Fibroblast of lung (primary cell): ENCODE data around the gene ZXDC. TPM values are rescaled to one million over a fixed set of nuclear protein-coding genes. Genes with fewer than 3 reads are reported as not detected.

Source experiments
- DNase-seq, 2 donors: peaks; one replicate each; pipeline versions ENCODE4 v3.0.0 to v3.0.0-alpha.2; 2010; ENCODE audit warnings: low read depth in 2 of 2
- H2AFZ ChIP-seq: 2 replicates; pipeline ENCODE4 v1.5.1; 2012; ENCODE audit warnings: low read length, control low read depth, inconsistent platforms
- H3K27ac ChIP-seq: 2 replicates; pipeline ENCODE4 v1.5.1; 2011; ENCODE audit warnings: low read length, control low read depth; ENCODE audit not compliant: insufficient read depth
- H3K27me3 ChIP-seq: 2 replicates; pipeline ENCODE4 v1.5.1; 2011; ENCODE audit warnings: mild to moderate bottlenecking, low read length; ENCODE audit not compliant: control insufficient read depth, insufficient read depth
- H3K36me3 ChIP-seq: 2 replicates; pipeline ENCODE4 v1.5.1; 2011; ENCODE audit warnings: low read length; ENCODE audit not compliant: control insufficient read depth, insufficient read depth
- H3K4me1 ChIP-seq: 2 replicates; pipeline ENCODE4 v1.5.1; 2011; ENCODE audit warnings: low read length; ENCODE audit not compliant: control insufficient read depth, insufficient read depth; ENCODE audit errors: extremely low read depth
- H3K4me2 ChIP-seq: 2 replicates; pipeline ENCODE4 v1.5.1; 2011; ENCODE audit warnings: low read length, control low read depth; ENCODE audit not compliant: insufficient read depth; ENCODE audit errors: extremely low read depth
- H3K4me3 ChIP-seq, 4 experiments: fragments of 200-600 bp in 1 of 4; sonication (generic) in 1 of 4; replicated peaks in 1 of 4; 2 replicates each; pipeline ENCODE4 v1.5.1; 2011 to 2016; ENCODE audit warnings: low read length in 4 of 4, low read depth in 3 of 4, mild to moderate bottlenecking in 3 of 4, control low read depth in 2 of 4, inconsistent platforms in 1 of 4, mixed read lengths in 1 of 4; ENCODE audit not compliant: insufficient read depth in 1 of 4; ENCODE audit errors: control extremely low read depth in 1 of 4
- H3K79me2 ChIP-seq: 2 replicates; pipeline ENCODE4 v1.5.1; 2012; ENCODE audit warnings: mild to moderate bottlenecking, low read length, inconsistent platforms; ENCODE audit not compliant: control insufficient read depth, insufficient read depth
- H3K9ac ChIP-seq: 2 replicates; pipeline ENCODE4 v1.5.1; 2011; ENCODE audit warnings: mild to moderate bottlenecking, low read length, control low read depth; ENCODE audit not compliant: insufficient read depth
- H3K9me3 ChIP-seq: 2 replicates; pipeline ENCODE4 v1.5.1; 2012; ENCODE audit warnings: low read depth, low read length; ENCODE audit not compliant: control insufficient read depth, insufficient read depth
- H4K20me1 ChIP-seq: 2 replicates; pipeline ENCODE4 v1.5.1; 2011; ENCODE audit warnings: low read length; ENCODE audit not compliant: control insufficient read depth, insufficient read depth; ENCODE audit errors: extremely low read depth
- EZH2 ChIP-seq: IDR thresholded peaks from 2 replicates; pipeline ENCODE4 v1.5.1; 2012; ENCODE audit warnings: low read length, control low read depth, mild to moderate bottlenecking; ENCODE audit errors: missing control alignments
- polyA plus RNA-seq, 2 donors: library from polyadenylated mRNA; depleted of rRNA in 1 of 2; stranded (reverse) in 1 of 2; unstranded in 1 of 2; fragments of >200 nt; gene quantifications; 2 replicates each; pipeline ENCODE4 v1.2.1, GENCODE V29; 2011 to 2012; ENCODE audit warnings: missing spikeins in 1 of 2
- total RNA-seq: library from RNA; depleted of rRNA; stranded (reverse); fragments of >200 nt; gene quantifications from 2 replicates; pipeline ENCODE4 v1.2.1, GENCODE V29; 2014
- TF ChIP-seq, protein P1 (sequence below), 2 donors: IDR thresholded peaks in 1 of 2; conservative IDR thresholded peaks in 1 of 2; 1 replicate in 1 of 2; 2 replicates in 1 of 2; pipeline ENCODE4 v1.5.1; 2011 to 2012; ENCODE audit warnings: low read length in 2 of 2, control low read depth in 1 of 2, inconsistent platforms in 1 of 2, low read depth in 1 of 2, mild to moderate bottlenecking in 1 of 2

The ZXDC gene
- total and polyA plus RNA-seq, 2 donors (not counting 1 experiment from before 2014, with no cell fraction given): 5.9 to 17.8 TPM

DNA sequence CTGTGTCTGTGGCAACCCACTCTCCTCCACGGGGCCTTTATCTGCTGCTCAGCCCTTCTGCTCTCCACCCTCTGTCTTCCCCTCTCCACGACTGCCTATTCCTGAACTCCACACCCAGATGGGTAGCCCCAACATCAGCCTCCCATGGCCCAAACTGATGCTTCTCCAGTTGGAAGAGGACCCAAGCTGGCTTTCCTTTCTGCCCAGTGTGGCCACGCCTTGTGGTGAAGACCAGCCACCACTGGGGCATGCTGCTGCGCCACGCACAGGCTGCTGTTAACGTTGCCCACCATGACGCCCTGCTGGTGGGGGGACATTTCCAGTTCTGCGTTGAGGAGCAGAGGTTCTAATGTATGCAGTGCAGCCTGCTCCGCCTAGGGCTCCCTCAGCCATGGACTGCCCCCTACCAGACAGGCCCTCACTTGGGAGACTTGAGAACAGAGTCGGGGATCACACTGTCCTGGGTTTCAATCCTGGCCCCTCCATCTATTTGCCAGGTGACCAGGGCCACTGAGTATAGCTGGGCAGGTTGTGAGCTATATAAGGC is 54.0 kb downstream of the ZXDC start:
- no peaks in the 10 kb centered on the region for H4K20me1 ChIP-seq
- H3K4me3 ChIP-seq: no peak overlapping the region
- H3K79me2 ChIP-seq: no peaks in the 10 kb centered on the region
- H2AFZ ChIP-seq: no peak overlapping the region
- H3K9ac ChIP-seq: no peak overlapping the region
- no peak overlapping the region for H3K4me2 ChIP-seq
- no peak for DNase-seq
- no peaks in the 10 kb centered on the region for H3K36me3 ChIP-seq
- no peak overlapping the region for H3K27ac ChIP-seq
- H3K9me3 ChIP-seq: no peaks in the 10 kb centered on the region
- no peaks in the 10 kb centered on the region for H3K4me1 ChIP-seq
- H3K27me3 ChIP-seq: peaks cover 3% of the 10 kb centered on the region
- TF ChIP-seq EZH2: no peak
- TF ChIP-seq, protein P1, sequence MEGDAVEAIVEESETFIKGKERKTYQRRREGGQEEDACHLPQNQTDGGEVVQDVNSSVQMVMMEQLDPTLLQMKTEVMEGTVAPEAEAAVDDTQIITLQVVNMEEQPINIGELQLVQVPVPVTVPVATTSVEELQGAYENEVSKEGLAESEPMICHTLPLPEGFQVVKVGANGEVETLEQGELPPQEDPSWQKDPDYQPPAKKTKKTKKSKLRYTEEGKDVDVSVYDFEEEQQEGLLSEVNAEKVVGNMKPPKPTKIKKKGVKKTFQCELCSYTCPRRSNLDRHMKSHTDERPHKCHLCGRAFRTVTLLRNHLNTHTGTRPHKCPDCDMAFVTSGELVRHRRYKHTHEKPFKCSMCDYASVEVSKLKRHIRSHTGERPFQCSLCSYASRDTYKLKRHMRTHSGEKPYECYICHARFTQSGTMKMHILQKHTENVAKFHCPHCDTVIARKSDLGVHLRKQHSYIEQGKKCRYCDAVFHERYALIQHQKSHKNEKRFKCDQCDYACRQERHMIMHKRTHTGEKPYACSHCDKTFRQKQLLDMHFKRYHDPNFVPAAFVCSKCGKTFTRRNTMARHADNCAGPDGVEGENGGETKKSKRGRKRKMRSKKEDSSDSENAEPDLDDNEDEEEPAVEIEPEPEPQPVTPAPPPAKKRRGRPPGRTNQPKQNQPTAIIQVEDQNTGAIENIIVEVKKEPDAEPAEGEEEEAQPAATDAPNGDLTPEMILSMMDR (conservative IDR thresholded peaks at IDR 0.05 in 1 of 2, IDR thresholded peaks at IDR 0.05 in 1 of 2; ENCODE audit: low read depth in 1 of 2, low read length in 2 of 2): no peak

DNA sequence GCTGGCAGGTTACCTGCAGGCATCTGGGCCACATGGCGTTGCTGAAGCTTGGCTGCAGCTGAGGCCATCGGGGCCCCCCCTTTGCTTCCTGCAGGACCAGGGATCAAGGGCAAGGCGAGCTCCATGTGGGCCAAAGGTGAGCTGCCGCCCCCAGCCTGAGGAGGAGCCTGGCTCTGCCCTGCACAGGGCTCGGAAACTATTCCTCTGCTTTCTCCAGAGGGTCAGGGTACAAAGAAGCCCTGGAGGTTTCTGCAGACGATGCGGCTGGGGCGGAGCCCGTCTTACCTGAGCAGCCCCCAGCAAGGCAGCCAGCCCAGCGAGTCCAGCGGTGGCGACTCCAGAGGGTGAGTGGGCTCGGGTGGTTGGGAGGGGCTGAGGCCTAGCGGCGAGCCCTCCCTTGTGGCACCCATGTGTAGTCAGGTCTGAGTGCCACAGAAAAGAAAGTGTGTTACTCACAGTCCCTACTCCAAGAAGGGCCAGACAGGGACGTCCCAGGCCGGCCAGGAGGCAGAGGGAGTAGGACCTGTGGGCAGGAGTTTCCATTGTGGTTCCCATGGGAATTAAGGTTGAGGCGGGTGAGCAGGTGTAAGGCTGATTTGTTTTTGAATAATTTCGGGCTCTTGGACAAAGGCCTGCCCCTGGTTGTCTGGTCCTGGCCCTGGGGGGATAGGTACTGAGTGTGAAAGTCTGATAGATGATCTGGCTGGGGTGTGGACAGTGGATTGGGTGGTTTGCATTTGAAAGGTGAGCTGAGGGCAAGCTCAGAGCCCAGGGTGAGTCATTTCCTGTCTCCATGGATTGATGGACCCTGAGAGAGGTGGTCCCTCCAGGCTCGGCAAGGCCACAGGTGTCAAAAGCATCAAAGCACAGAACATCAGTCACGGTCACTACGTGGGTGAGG is 55.6 kb downstream of the ZXDC start:
- no peaks in the 10 kb centered on the region for H4K20me1 ChIP-seq
- H2AFZ ChIP-seq: no peak overlapping the region
- H3K4me1 ChIP-seq: no peaks in the 10 kb centered on the region
- no peaks in the 10 kb centered on the region for H3K79me2 ChIP-seq
- no peak overlapping the region for H3K4me2 ChIP-seq
- DNase-seq: no peak
- TF ChIP-seq, protein P1 (conservative IDR thresholded peaks at IDR 0.05 in 1 of 2, IDR thresholded peaks at IDR 0.05 in 1 of 2; ENCODE audit: low read depth in 1 of 2, low read length in 2 of 2): no peak
- TF ChIP-seq EZH2: no peak
- H3K27me3 ChIP-seq: peaks cover 9% of the 10 kb centered on the region
- no peak overlapping the region for H3K4me3 ChIP-seq
- no peak overlapping the region for H3K27ac ChIP-seq
- H3K9ac ChIP-seq: no peak overlapping the region
- H3K9me3 ChIP-seq: no peaks in the 10 kb centered on the region
- H3K36me3 ChIP-seq: no peaks in the 10 kb centered on the region

DNA sequence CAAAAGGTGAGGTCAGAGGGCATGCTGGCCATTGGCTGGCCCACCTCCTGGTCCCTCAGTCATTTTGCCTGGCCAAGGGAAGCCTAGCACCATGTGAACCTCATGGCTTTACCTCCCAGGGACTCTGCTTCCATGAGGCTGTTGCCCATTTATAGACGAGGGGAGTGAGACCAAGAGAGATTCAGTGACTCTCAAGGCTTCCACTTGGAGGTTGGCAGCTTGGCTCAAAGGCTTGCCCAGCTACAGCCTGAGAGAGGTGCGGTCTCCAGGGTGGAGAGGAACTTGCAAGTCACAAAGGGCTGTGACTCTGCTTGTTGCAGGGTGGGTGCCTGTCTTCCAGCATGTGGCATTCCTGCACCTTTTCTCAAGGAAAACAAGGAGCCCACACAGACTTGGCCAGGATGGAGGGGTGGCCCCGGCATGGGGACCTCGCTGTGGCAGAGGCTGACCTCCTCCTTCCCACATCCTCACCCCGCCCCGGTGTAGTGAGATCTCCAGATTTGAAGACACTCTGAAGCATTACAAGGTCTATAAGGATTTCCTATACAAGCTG is 56.5 kb downstream of the ZXDC start:
- H3K9ac ChIP-seq: no peak overlapping the region
- no peak overlapping the region for H3K27ac ChIP-seq
- no peak for DNase-seq
- H4K20me1 ChIP-seq: no peaks in the 10 kb centered on the region
- H3K4me2 ChIP-seq: no peak overlapping the region
- H3K9me3 ChIP-seq: no peaks in the 10 kb centered on the region
- peaks cover 9% of the 10 kb centered on the region for H3K27me3 ChIP-seq
- no peaks in the 10 kb centered on the region for H3K36me3 ChIP-seq
- no peak overlapping the region for H2AFZ ChIP-seq
- H3K79me2 ChIP-seq: no peaks in the 10 kb centered on the region
- TF ChIP-seq, protein P1 (conservative IDR thresholded peaks at IDR 0.05 in 1 of 2, IDR thresholded peaks at IDR 0.05 in 1 of 2; ENCODE audit: low read depth in 1 of 2, low read length in 2 of 2): no peak
- no peak for TF ChIP-seq EZH2
- no peaks in the 10 kb centered on the region for H3K4me1 ChIP-seq
- no peak overlapping the region for H3K4me3 ChIP-seq
